Neuron (in vitro differentiated cells): ENCODE measurements around the gene EEIG2.

ENCODE experiments used
- H2AFZ ChIP-seq: one replicate; pipeline ENCODE4 v1.6.1; 2013; ENCODE audit warnings: low read depth, mild to moderate bottlenecking, inconsistent platforms, low read length, moderate library complexity
- H3K27me3 ChIP-seq: one replicate; pipeline ENCODE4 v1.6.1; 2013; ENCODE audit warnings: low read length; ENCODE audit not compliant: insufficient read depth
- H3K36me3 ChIP-seq: one replicate; pipeline ENCODE4 v1.6.1; 2013; ENCODE audit warnings: low read length; ENCODE audit not compliant: insufficient read depth
- H3K4me1 ChIP-seq: one replicate; pipeline ENCODE4 v1.6.1; 2013; ENCODE audit warnings: low read length; ENCODE audit not compliant: insufficient read depth
- H3K4me3 ChIP-seq: 2 replicates; pipeline ENCODE4 v1.5.1; 2013; ENCODE audit warnings: mild to moderate bottlenecking, low read length, moderate library complexity
- H3K9me3 ChIP-seq: one replicate; pipeline ENCODE4 v1.6.1; 2013; ENCODE audit warnings: low read length

EEIG2 gene

GRCh38 chr1:108600504-108600903, 40.6 kb downstream of the EEIG2 start:
- Histone ChIP-seq H2AFZ (no peak overlapping the region), H3K4me3 (no peak overlapping the region), H3K27me3 (no peaks in the 10 kb centered on the region), H3K4me1 (no peaks in the 10 kb centered on the region), H3K36me3 (peaks cover 6% of the 10 kb centered on the region), H3K9me3 (no peaks in the 10 kb centered on the region)

GRCh38 chr1:108601708-108602410, 42.0 kb downstream of the EEIG2 start:
- no peak overlapping the region for H2AFZ ChIP-seq
- H3K4me1 ChIP-seq, result no peaks in the 10 kb centered on the region
- peaks cover 6% of the 10 kb centered on the region for H3K36me3 ChIP-seq
- H3K27me3 ChIP-seq, result no peaks in the 10 kb centered on the region
- no peaks in the 10 kb centered on the region for H3K9me3 ChIP-seq
- H3K4me3 ChIP-seq, result no peak overlapping the region

GRCh38 chr1:108605633-108606032, 45.7 kb downstream of the EEIG2 start:
- H2AFZ ChIP-seq, result no peak overlapping the region
- H3K9me3 ChIP-seq, result no peaks in the 10 kb centered on the region
- no peaks in the 10 kb centered on the region for H3K27me3 ChIP-seq

GRCh38 chr1:108606478-108606877, 46.6 kb downstream of the EEIG2 start:
- no peaks in the 10 kb centered on the region for H3K9me3 ChIP-seq
- no peak overlapping the region for H3K4me3 ChIP-seq
- H3K27me3 ChIP-seq, result no peaks in the 10 kb centered on the region
- H2AFZ ChIP-seq, result no peak overlapping the region
- peaks cover 3% of the 10 kb centered on the region for H3K4me1 ChIP-seq
- peaks cover 8% of the 10 kb centered on the region for H3K36me3 ChIP-seq

More at GRCh38 chr1:108605633-108606032, 45.7 kb downstream of the EEIG2 start:
- peaks cover 3% of the 10 kb centered on the region for H3K4me1 ChIP-seq
- no peak overlapping the region for H3K4me3 ChIP-seq
- peaks cover 8% of the 10 kb centered on the region for H3K36me3 ChIP-seq

- no peaks in the 10 kb centered on the region for H3K27me3 ChIP-seq
- H2AFZ ChIP-seq, result no peak overlapping the region
- H3K36me3 ChIP-seq, result peaks cover 11% of the 10 kb centered on the region
- H3K4me3 ChIP-seq, result no peak overlapping the region
- no peaks in the 10 kb centered on the region for H3K9me3 ChIP-seq
- H3K4me1 ChIP-seq, result peaks cover 3% of the 10 kb centered on the region
These were observed 49.7 kb downstream of the EEIG2 start for GRCh38 chr1:108609483-108610049.
